ENCODE results near the gene FBXL17.

The FBXL17 gene

GRCh38 chr5:107878661-107879060 lies 503.2 kb downstream of the FBXL17 start:
- Histone ChIP-seq H3F3A (ENCODE audit: insufficient read depth) (no peaks in the 10 kb centered on the region), H3K9ac (ENCODE audit: low read length) (no peak overlapping the region), H3K9me2 (replicated peaks; ENCODE audit: insufficient read depth, low read length) (no peaks in the 10 kb centered on the region), H3K4me2 (ENCODE audit: low read depth, low read length, poor library complexity, severe bottlenecking) (no peak overlapping the region), H3K27ac (ENCODE audit: low read depth, low read length) (no peak overlapping the region), H4K20me1 (ENCODE audit: low read depth, low read length) (no peaks in the 10 kb centered on the region), H3K27me3 (ENCODE audit: low read length) (no peaks in the 10 kb centered on the region), H3K79me2 (ENCODE audit: insufficient read depth, low read length) (no peaks in the 10 kb centered on the region), H3K9me3 (ENCODE audit: insufficient read depth, low read length) (no peaks in the 10 kb centered on the region), H2AFZ (ENCODE audit: low read depth, low read length, severe bottlenecking) (no peak overlapping the region), H3K4me3 (ENCODE audit: insufficient read depth, low read length, poor library complexity, severe bottlenecking) (no peak overlapping the region), H3K36me3 (ENCODE audit: low read length) (no peaks in the 10 kb centered on the region)
- TF ChIP-seq, protein P1, sequence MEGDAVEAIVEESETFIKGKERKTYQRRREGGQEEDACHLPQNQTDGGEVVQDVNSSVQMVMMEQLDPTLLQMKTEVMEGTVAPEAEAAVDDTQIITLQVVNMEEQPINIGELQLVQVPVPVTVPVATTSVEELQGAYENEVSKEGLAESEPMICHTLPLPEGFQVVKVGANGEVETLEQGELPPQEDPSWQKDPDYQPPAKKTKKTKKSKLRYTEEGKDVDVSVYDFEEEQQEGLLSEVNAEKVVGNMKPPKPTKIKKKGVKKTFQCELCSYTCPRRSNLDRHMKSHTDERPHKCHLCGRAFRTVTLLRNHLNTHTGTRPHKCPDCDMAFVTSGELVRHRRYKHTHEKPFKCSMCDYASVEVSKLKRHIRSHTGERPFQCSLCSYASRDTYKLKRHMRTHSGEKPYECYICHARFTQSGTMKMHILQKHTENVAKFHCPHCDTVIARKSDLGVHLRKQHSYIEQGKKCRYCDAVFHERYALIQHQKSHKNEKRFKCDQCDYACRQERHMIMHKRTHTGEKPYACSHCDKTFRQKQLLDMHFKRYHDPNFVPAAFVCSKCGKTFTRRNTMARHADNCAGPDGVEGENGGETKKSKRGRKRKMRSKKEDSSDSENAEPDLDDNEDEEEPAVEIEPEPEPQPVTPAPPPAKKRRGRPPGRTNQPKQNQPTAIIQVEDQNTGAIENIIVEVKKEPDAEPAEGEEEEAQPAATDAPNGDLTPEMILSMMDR (IDR thresholded peaks at IDR 0.05; ENCODE audit: insufficient read depth, low read length, poor library complexity, severe bottlenecking): no peak
- no peak for TF ChIP-seq EZH2phosphoT487 (conservative IDR thresholded peaks at IDR 0.05; ENCODE audit: low read length)

DNA sequence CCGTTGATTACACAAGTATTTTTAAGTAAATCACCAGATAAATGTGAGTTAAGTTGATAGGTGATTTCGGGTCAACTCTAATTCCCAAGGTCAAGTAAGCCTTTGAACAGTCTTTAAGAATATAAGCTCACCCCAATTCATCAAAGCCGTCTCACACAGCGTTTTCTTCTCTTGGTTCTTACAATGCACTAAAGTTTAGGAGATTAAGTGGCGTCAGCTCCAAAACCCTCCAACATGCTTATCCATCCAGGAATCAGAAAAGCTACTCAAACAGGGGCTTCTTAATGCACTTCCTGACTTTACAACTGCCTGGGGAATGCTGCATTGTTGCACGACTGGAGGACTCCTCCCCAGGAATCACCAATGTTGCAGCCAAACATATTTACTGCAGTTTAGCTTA lies 505.0 kb downstream of the FBXL17 start:
- Histone ChIP-seq H3K4me2 (ENCODE audit: low read depth, low read length, poor library complexity, severe bottlenecking) (no peak overlapping the region), H4K20me1 (ENCODE audit: low read depth, low read length) (no peaks in the 10 kb centered on the region), H3K9ac (ENCODE audit: low read length) (no peak overlapping the region), H3K4me3 (ENCODE audit: insufficient read depth, low read length, poor library complexity, severe bottlenecking) (no peak overlapping the region), H3K9me3 (ENCODE audit: insufficient read depth, low read length) (no peaks in the 10 kb centered on the region), H3F3A (ENCODE audit: insufficient read depth) (no peaks in the 10 kb centered on the region), H3K9me2 (replicated peaks; ENCODE audit: insufficient read depth, low read length) (no peaks in the 10 kb centered on the region), H2AFZ (ENCODE audit: low read depth, low read length, severe bottlenecking) (no peak overlapping the region), H3K27ac (ENCODE audit: low read depth, low read length) (no peak overlapping the region), H3K36me3 (ENCODE audit: low read length) (no peaks in the 10 kb centered on the region), H3K27me3 (ENCODE audit: low read length) (no peaks in the 10 kb centered on the region), H3K79me2 (ENCODE audit: insufficient read depth, low read length) (no peaks in the 10 kb centered on the region)
- TF ChIP-seq EZH2phosphoT487 (conservative IDR thresholded peaks at IDR 0.05; ENCODE audit: low read length): no peak
- TF ChIP-seq, protein P1 (IDR thresholded peaks at IDR 0.05; ENCODE audit: insufficient read depth, low read length, poor library complexity, severe bottlenecking): no peak

GRCh38 chr5:107876261-107876660 lies 505.6 kb downstream of the FBXL17 start:
- Histone ChIP-seq H3K27me3 (ENCODE audit: low read length) (no peaks in the 10 kb centered on the region), H3K9me2 (replicated peaks; ENCODE audit: insufficient read depth, low read length) (no peaks in the 10 kb centered on the region), H4K20me1 (ENCODE audit: low read depth, low read length) (no peaks in the 10 kb centered on the region), H3K4me3 (ENCODE audit: insufficient read depth, low read length, poor library complexity, severe bottlenecking) (no peak overlapping the region), H3K4me2 (ENCODE audit: low read depth, low read length, poor library complexity, severe bottlenecking) (no peak overlapping the region), H3K9me3 (ENCODE audit: insufficient read depth, low read length) (no peaks in the 10 kb centered on the region), H3K79me2 (ENCODE audit: insufficient read depth, low read length) (no peaks in the 10 kb centered on the region), H3K9ac (ENCODE audit: low read length) (no peak overlapping the region), H3K36me3 (ENCODE audit: low read length) (no peaks in the 10 kb centered on the region), H3K27ac (ENCODE audit: low read depth, low read length) (no peak overlapping the region), H3F3A (ENCODE audit: insufficient read depth) (no peaks in the 10 kb centered on the region), H2AFZ (ENCODE audit: low read depth, low read length, severe bottlenecking) (no peak overlapping the region)
- TF ChIP-seq, protein P1 (IDR thresholded peaks at IDR 0.05; ENCODE audit: insufficient read depth, low read length, poor library complexity, severe bottlenecking): no peak
- TF ChIP-seq EZH2phosphoT487 (conservative IDR thresholded peaks at IDR 0.05; ENCODE audit: low read length): no peak

Data from SU-DHL-6 (cell line).